COLO668 (cell line): ENCODE measurements around the gene MIR17HG.

ENCODE experiments used
- DNase-seq: peaks from one replicate; lab custom pipeline; 2025; ENCODE audit not compliant: unreplicated experiment; lab: John Stamatoyannopoulos, UW

Gene MIR17HG

GRCh38 chr13:91368101-91368500 lies 20.6 kb downstream of the MIR17HG start:
- no peak for DNase-seq

- no peak for DNase-seq
Observed at GRCh38 chr13:91368676-91369440, 21.4 kb downstream of the MIR17HG start.

- DNase-seq = no peak
Observed at GRCh38 chr13:91369441-91369831, 21.9 kb downstream of the MIR17HG start.

GRCh38 chr13:91370501-91370900 lies 23.0 kb downstream of the MIR17HG start:
- DNase-seq = no peak

GRCh38 chr13:91372911-91373310 lies 25.4 kb downstream of the MIR17HG start:
- no peak for DNase-seq

GRCh38 chr13:91375116-91375729 lies 27.7 kb downstream of the MIR17HG start:
- no peak for DNase-seq

- DNase-seq = no peak
Observed at GRCh38 chr13:91381371-91381770, 33.9 kb downstream of the MIR17HG start.

GRCh38 chr13:91383836-91384235 lies 36.3 kb downstream of the MIR17HG start:
- no peak for DNase-seq

- no peak for DNase-seq
Observed at GRCh38 chr13:91384896-91385295, 37.4 kb downstream of the MIR17HG start.

- DNase-seq = no peak
Observed at GRCh38 chr13:91389186-91389585, 41.7 kb downstream of the MIR17HG start.

- no peak for DNase-seq
Observed at GRCh38 chr13:91397595-91397994, 50.1 kb downstream of the MIR17HG start.

GRCh38 chr13:91398413-91399188 lies 51.1 kb downstream of the MIR17HG start, which contains the start of gene GPC5:
TSS of gene GPC5 (plus strand) at chr13:91398621.
- DNase-seq = peak; percentile 90

- DNase-seq = no peak
Observed at GRCh38 chr13:91399189-91400062, 51.9 kb downstream of the MIR17HG start.

- no peak for DNase-seq
Observed at GRCh38 chr13:91400063-91400399, 52.5 kb downstream of the MIR17HG start.

GRCh38 chr13:91400671-91401070 lies 53.2 kb downstream of the MIR17HG start:
- no peak for DNase-seq

GRCh38 chr13:91401920-91402319 lies 54.4 kb downstream of the MIR17HG start:
- no peak for DNase-seq
